Activated naive CD4-positive, alpha-beta T cell (primary cell): ENCODE results near the gene CTSG.
"Not testable (repeated sequence)": the region's sequence is repeated elsewhere in the genome, so short reads cannot be mapped to it uniquely, and the experiment has no call there.

Source experiments
- DNase-seq, 4 experiments: peaks; one replicate each; lab custom pipeline; 2025; lab: John Stamatoyannopoulos, UW

Gene CTSG, protein sequence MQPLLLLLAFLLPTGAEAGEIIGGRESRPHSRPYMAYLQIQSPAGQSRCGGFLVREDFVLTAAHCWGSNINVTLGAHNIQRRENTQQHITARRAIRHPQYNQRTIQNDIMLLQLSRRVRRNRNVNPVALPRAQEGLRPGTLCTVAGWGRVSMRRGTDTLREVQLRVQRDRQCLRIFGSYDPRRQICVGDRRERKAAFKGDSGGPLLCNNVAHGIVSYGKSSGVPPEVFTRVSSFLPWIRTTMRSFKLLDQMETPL

GRCh38 chr14:24576182-24576581 is at the start of gene CTSG:
TSS of gene CTSG (minus strand) at chr14:24576250. CDS start at chr14:24576223, 27 bp downstream.
- DNase-seq, result no peak

DNA sequence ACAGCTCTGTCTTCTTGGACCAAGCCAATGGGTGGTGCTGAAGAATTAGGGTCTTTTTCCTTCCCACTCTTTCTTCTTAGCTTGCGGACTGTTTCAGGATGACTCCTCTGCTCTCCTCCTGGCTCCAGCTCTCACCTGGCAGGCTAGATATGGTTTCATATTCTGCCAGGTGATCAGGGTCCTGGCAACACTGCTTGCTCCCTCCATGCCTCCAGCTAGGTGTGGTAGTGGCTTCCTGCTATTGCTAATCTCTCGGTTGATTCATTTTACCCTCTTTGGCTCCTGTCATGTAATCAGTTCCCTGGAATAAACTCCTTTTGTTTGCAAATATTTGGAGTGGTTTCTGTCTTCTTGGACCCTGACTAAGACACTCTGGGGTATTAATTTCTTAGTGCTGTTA is 37.7 kb upstream of the CTSG start:
- no peak for DNase-seq

DNA sequence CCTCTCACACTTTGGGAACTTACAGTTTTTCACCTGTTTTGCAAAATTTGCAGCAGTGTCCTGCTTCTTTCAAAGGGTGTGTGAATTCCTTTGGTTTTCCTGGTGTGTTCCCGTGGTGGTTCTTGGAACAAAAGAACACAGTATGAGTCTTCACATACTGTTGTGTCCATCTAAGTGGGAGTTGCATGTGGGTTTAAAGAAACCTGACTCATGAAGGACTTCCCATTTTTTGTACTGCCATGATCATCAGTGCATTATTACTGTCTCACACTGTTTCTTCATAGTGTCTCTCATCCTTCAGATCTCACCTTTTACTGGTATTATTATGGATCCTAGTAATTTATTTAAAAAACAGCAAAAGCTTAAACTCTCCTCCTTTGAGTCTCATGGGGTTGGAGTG is 37.2 kb upstream of the CTSG start:
- DNase-seq, result no peak

GRCh38 chr14:24612196-24612595 is 36.1 kb upstream of the CTSG start:
- no peak for DNase-seq

DNA sequence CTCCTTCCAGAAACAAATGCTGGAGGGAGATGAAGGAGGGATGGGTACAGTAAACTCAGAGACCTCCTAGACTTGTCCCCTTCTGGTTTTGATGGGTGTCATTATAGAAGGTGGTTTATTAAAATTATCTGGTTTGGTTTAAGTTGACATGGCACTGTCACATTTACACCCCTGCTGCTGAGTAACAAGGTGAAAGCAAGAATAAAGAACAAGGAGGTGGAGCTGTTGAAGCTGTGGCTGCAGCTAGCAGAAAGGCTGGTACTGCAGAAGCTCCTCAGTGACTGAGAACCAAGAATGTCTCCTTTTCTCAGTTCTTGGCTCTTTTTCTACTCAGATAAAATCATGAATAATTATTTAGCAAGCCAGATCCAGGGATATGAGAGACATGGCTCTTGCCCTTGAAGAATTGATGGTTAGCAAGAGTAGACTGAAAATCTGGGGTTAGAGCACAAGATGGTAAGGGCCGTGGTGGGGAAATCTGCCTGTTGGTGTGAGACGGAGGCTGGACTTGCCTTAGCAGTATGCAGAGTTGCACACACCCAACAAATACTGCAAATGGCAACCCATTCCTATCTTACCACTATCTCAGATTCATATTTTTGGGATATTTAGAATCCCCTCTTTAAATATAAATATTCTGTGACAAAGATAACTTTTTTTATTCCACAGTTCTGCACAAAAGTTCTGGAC is 33.8 kb upstream of the CTSG start, which contains the start of gene GZMH:
Gene GZMH (minus strand): TSS at position 31 of the 690 bp plus-strand sequence. CDS start 72 bp downstream, outside the sequence.
- no peak for DNase-seq

DNA sequence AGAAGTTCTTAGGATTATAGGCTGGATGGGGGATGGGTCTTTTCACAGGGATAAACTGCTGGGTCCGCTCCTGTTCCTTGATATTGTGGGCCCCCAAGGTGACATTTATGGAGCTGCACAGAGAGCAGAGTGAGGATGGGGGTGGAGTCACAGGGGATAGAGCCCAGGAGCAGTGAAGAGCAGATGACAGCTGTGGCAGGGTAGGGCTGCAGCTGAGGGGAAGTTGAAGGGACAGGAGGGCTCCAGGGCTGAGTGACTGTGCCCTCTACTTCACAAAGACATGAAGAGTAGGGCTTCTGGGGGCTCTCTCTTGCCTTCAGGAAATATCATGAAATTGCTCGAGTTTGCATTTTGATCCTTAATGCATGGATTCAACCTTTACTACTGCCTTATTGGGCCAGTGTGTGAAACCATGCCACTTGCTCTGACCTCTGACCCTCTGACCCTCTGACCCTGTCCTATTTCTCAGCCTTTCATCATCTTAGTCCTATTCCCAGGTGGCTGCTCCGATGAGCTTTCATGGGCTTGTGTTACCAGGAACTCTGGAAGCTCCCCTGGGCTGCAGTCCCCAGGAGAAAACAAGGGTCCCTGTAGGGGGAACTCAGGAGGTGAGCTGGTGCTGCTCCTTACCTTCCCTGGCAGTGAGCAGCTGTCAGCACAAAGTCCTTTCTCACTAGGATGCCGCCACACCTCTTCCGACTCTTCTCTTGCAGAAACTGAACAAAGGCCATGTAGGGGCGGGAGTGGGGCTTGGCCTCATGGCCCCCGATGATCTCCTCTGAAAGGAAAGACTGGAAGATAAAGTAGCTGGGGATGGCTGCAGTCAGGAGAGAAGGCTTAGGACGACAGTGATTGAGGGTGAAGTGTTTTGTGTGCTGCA is 31.8 kb upstream of the CTSG start:
- no peak for DNase-seq

GRCh38 chr14:24607081-24607480 is 31.0 kb upstream of the CTSG start:
- DNase-seq, result no peak

DNA sequence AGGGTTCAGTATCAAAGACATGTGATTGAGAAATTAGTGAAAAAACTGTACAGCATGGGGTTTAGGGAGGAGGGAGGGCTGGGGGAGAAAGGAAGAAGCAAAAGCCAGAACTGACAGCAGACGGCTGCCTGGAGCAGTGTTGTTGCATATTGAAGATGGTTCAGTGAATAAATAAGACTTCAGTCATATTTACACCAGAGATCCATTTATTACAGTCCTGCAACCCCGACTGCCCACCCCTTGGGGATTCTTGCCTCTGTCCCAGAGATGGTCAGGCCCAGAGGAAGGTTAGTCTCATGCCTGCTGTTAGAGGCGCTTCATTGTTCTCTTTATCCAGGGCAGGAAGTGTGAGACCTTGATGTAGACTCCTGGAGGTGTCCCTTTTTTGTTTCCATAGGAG is 30.2 kb upstream of the CTSG start:
- no peak for DNase-seq

- DNase-seq, result peak; percentile 21 to 38 (median 28)
Measured at GRCh38 chr14:24605435-24606190, 29.6 kb upstream of the CTSG start.

GRCh38 chr14:24597403-24597802 is 21.4 kb upstream of the CTSG start:
- DNase-seq, result no peak

- no peak for DNase-seq
Measured at GRCh38 chr14:24595073-24595808, 19.2 kb upstream of the CTSG start.

GRCh38 chr14:24591004-24591403 is 15.0 kb upstream of the CTSG start:
- DNase-seq, result not testable (repeated sequence)

- not testable (repeated sequence) for DNase-seq
Measured at GRCh38 chr14:24584402-24584801, 8.4 kb upstream of the CTSG start.

DNA sequence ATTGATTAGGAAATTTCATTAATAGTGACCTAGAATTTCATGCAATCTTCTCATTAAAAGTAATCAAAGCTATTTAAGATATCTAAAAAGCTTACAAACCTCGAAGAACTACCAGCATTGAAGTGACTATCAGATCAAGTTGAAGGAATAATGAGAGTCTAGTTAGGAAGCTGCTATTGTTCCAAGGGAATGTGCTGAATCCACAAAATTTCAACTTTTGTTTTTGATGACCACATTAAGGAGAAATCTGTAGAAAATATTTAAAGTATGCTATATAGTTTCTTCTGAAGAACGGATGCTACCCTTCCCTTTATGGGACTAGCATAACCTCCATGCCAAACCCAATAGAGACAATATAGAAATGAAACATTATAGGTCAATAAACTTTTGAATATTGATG is 2.5 kb upstream of the CTSG start:
- DNase-seq, result no peak

DNA sequence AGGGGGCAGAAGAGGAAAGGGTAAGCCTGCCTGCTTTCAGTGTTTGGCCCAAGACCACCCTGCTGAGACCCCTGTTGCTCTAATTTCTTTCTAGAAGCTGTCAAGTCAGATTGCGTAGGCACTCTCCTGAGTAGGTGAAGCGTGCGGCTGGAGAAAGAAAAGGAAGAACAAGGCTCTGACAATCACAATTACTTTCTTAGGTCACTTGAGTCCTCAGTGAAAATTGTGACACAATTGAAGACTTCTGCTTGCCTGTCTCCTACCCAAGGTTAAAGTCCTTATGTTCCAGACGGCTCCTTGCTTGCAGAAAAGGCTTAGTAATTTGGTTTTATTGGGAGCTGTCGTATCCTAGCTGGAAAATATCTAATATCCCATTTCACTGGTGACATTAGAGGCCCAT is 721 bp upstream of the CTSG start:
- DNase-seq, result no peak

DNA sequence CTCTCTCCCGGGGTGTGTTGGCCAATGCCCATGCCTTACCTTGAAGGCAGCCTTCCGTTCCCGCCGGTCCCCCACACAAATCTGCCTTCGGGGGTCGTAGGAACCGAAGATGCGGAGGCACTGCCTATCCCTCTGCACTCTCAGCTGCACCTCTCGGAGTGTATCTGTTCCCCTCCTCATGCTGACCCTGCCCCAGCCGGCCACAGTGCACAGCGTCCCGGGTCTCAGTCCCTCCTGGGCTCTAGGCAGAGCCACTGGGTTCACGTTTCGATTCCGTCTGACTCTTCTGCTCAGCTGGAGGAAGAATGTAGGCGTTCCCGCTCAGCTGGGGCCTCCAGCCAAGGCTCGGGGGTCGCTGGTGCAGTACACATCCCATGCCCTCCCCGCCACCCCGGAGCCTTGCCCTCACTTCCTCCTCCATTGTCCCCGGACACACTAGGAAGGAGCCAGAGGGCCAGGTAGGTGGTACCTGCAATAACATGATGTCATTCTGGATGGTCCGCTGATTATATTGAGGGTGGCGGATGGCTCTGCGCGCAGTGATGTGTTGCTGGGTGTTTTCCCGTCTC is 1.8 kb downstream of the CTSG start:
- no peak for DNase-seq

- no peak for DNase-seq
Measured at GRCh38 chr14:24566318-24566717, 9.7 kb downstream of the CTSG start.

GRCh38 chr14:24565766-24566165 is 10.3 kb downstream of the CTSG start:
- DNase-seq, result no peak

DNA sequence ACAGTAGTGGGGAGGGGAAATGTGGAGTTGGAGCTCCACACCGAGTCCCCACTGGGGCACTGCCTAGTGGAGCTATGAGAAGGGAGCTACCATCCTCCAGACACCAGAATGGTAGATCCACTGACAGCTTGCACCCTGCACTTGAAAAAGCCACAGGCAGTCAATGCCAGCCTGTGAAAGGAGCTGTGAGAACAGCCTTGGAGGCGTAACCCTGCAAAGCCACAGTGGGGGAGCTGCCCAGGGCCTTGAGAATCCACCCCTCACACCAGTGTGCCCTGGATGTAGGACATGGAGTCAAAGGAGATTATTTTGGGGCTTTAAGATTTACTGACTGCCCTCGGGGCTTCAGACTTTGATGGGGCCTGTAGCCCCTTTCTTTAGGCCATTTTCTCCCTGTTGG is 12.5 kb downstream of the CTSG start:
- DNase-seq, result no peak

DNA sequence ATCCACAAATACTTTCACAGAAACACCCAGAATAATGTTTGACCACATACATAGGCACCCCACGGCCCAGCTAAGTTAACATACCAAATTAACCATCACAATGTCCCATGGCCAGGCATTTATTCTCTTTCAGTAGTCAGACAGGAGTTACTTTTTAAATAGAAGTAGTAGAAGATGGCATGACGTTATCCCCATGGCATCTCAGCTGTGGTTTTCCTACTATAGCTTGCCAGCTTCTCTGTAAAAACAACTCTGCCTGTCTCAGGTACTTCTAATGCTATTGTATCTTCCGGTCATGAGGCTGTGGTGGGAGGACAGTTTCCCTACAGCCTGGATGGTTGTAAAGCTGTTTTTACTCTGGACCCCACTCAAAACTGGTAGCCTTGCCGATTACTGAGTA is 19.3 kb downstream of the CTSG start:
- no peak for DNase-seq

- DNase-seq, result not testable (repeated sequence)
Measured at GRCh38 chr14:24549064-24549463, 27.0 kb downstream of the CTSG start.
